HG02885 (cell line): Measurements from ENCODE around the gene CYP3A4.
"Not testable (repeated sequence)": the region's sequence is repeated elsewhere in the genome, so short reads cannot be mapped to it uniquely, and the experiment has no call there.

Experiments
- ATAC-seq: cut with Tn5 transposase; IDR thresholded peaks from one replicate; pipeline ENCODE4 v1.9.1; 2021; ENCODE audit warnings: mild to moderate bottlenecking; ENCODE audit not compliant: unreplicated experiment, poor library complexity

Gene CYP3A4

GRCh38 chr7:99766484-99767099 lies 17.4 kb downstream of the CYP3A4 start:
- no peak for ATAC-seq

GRCh38 chr7:99764478-99764877 lies 19.5 kb downstream of the CYP3A4 start:
- no peak for ATAC-seq

DNA sequence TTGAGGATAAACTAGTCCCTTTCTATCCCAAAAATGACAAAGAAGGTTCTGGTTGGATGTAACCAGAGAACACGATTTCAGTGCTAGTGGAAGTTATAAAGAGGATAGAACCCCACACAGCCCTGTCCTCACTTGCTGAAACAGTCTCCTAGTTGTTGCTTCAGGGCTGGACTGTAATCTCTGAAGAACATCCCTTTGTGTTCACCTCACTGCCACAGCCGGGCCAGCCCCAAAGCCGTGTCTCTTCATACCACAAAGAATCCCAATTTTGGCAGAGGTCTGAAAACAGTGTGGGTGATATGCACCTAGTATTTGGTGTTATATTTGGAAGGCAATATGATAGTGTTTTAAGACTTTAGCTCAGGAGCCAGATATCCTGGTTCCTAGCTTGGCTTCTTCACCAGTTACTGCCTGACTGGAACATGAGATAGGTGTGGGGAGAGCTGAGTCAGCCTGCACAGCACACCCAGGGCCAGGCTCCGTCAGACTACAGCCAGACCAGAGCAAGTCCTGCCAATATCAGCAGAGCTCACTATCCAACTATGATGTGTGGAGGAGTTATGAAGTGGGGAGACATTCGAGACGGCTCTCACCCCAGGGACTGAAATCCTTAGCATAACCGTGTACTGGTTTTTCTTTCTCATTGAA lies 21.2 kb downstream of the CYP3A4 start:
- ATAC-seq: no peak

- no peak for ATAC-seq
Measured at GRCh38 chr7:99755085-99755484, 28.9 kb downstream of the CYP3A4 start.

DNA sequence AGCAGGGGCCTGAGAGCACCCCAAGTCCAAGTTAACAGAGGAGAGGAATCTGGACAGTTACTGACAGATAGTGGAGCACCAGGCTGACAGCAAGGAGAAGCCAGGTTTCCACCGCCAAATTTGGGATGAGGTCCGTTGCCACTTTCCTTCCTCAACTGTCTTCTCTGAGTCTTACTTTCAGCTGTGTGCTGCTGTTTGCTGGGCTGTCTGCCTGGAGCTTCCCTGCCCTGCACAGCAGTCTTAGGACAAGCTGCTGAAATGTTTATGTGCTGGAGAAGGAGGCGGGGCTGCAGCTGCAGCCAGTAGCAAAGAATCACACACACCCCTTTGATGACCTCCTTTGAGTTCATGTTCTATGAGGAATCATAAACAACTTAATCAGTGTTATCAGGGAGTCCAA lies 31.6 kb downstream of the CYP3A4 start:
- no peak for ATAC-seq

DNA sequence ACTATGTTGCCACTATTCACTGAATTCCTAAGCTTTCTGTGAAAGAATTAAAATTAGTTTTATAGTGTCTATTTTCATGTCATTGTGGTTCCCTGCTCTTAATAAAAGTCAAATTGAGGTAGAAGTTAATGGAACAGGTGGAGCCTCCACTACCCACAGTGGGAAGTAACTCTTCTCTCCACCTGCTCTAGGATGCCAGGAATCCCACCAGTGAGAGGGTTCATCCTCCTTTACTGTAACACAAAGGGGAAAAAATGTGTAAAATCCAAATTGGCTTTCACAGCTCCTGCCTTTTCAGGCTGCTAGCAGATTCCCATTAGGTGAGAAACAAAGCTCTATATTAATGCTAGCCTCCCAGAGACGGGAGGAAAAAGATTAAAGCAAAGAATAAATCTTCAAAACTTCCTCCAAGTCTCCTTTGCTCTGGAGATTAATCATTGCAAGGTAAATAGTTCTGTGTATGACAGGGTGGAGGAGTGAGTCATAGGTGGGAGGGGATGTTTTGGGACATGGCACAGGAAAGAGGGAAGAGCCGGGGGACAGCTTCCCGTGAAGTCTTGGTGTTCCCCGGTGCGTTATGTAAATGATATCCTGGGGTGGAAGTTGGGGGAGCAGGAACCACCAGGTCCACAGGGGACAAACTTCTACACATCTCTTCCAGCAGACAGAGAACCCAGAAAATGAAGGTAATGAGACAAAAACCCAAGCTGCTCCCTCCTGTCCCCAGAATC lies 32.5 kb downstream of the CYP3A4 start:
- ATAC-seq: not testable (repeated sequence)

- ATAC-seq: no peak
Measured at GRCh38 chr7:99748846-99749579, 35.0 kb downstream of the CYP3A4 start.

DNA sequence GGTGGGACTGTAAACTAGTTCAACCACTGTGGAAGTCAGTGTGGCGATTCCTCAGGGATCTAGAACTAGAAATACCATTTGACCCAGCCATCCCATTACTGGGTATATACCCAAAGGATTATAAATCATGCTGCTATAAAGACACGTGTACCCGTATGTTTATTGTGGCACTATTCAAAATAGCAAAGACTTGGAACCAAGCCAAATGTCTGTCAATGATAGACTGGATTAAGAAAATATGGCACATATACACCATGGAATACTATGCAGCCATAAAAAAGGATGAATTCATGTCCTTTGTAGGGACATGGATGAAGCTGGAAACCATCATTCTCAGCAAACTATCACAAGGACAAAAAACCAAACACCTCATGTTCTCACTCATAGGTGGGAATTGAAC lies 37.1 kb downstream of the CYP3A4 start:
- ATAC-seq: not testable (repeated sequence)

GRCh38 chr7:99745395-99745794 lies 38.6 kb downstream of the CYP3A4 start:
- ATAC-seq: not testable (repeated sequence)

- ATAC-seq: no peak
Measured at GRCh38 chr7:99742737-99743394, 41.1 kb downstream of the CYP3A4 start.

DNA sequence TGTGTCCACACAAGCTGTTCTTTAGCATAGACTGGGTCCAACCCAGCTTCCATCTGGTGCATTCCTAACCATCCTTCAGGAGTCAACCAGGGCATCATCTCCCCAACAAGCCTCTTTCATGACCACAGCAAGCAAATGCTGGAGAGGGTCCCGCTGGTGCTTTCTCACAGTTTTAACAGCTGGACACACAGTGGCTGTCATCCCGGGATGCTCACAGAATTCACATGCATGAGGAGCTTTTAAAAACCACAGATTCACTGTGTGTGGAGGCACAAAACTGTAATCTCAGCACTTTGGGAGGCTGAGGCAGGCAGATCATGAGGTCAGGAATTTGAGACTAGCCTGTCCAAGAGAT lies 42.6 kb downstream of the CYP3A4 start:
- no peak for ATAC-seq

- ATAC-seq: no peak
Measured at GRCh38 chr7:99740573-99741440, 43.2 kb downstream of the CYP3A4 start.

- ATAC-seq: no peak
Measured at GRCh38 chr7:99739699-99740572, 44.0 kb downstream of the CYP3A4 start.

- no peak for ATAC-seq
Measured at GRCh38 chr7:99737726-99738125, 46.3 kb downstream of the CYP3A4 start.

GRCh38 chr7:99736667-99737066 lies 47.3 kb downstream of the CYP3A4 start:
- not testable (repeated sequence) for ATAC-seq

DNA sequence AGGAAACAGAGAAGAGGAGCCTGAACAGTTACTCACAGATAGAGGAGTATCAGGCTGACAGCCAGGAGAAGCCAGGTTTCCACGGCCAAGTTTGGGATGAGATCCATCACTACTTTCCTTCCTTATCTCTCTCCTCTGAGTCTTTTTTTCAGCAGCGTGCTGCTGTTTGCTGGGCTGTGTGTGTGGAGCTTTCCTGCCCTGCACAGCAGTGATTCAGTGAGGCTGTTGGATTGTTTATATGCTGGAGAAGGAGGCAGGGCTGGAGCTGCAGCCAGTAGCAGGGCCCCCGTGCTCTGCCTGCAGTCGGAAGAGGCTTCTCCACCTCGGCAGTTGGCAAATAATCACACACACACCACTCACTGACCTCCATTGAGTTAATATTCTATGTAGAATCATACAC lies 49.0 kb downstream of the CYP3A4 start, which contains the start of gene CYP3A7:
Gene CYP3A7 (minus strand): TSS at position 210 of the 400 bp plus-strand sequence. CDS start 103 bp downstream, at position 107.
- ATAC-seq: no peak

- ATAC-seq: no peak
Measured at GRCh38 chr7:99733448-99733847, 50.5 kb downstream of the CYP3A4 start.

GRCh38 chr7:99733003-99733402 lies 51.0 kb downstream of the CYP3A4 start:
- no peak for ATAC-seq
